GM19468 (cell line): ENCODE results near the gene MRPL41.
"Not testable (repeated sequence)": the region's sequence is repeated elsewhere in the genome, so short reads cannot be mapped to it uniquely, and the experiment has no call there.

Source experiments
- ATAC-seq: cut with Tn5 transposase; IDR thresholded peaks from one replicate; pipeline ENCODE4 v1.9.1; 2021; ENCODE audit warnings: mild to moderate bottlenecking, moderate library complexity, moderate number of reproducible peaks; ENCODE audit not compliant: unreplicated experiment; ENCODE audit errors: extremely low read depth

The MRPL41 gene

DNA sequence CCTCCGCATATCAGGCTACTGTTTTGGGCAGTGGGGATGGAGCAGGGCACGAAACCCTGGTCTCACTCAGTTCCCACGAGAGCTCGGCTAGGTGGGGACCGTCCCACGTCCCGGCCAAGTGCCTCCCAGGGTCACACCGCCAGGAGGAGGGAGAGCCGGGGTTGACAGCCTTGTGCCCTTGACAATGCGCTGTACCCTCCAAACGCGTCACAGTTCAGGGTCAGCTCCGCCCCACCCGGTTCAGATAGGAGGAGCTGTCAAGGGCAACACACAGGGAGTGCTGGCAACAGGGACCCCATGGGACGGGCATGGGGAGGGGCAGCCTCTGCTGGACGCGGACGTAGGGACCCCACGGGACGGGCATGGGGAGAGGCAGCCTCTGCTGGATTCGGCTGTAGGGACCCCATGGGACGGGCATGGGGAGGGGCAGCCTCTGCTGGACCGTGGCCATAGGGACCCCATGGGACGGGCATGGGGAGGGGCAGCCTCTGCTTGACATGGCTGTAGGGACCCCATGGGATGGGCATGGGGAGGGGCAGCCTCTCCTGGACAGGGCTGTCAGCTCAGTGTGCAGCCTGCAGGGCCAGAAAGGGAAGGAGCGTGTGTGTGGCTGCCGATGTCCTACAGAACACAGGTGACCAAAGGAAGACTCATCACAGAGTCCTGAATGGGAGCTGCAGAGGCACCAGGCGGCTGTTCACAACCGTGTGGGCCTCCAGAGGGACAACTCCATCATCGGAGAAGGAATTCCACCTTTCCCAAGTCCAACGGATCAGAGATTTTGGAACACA is 30.9 kb upstream of the MRPL41 start:
- ATAC-seq, result no peak

DNA sequence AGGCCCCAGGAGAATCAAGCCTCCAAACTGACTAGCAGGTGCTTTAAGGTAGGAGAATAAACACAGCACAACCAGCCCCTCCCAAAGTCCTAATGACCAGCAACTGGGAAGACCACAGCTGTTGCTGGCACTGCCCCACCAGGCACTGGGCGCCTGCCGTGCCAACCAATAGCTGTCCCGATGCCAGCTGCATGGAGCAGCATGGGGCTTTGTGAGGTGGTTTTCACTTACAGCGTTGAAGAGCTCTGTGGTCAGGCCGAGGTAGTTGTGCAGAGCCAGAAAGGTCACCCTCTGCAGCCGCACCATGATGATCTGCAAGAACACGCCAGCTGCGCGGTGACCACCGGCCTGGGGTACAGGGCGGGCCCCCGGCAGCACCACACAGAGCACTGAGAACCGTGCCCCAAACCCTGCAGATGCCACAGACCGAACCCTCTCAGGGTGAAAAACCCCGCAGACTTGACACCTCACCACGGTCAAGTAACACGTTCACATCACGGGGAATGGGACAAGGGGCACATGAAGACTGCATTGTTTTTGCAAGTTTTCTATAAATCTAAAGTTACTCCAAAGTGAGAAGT is 30.2 kb upstream of the MRPL41 start:
- ATAC-seq, result no peak

DNA sequence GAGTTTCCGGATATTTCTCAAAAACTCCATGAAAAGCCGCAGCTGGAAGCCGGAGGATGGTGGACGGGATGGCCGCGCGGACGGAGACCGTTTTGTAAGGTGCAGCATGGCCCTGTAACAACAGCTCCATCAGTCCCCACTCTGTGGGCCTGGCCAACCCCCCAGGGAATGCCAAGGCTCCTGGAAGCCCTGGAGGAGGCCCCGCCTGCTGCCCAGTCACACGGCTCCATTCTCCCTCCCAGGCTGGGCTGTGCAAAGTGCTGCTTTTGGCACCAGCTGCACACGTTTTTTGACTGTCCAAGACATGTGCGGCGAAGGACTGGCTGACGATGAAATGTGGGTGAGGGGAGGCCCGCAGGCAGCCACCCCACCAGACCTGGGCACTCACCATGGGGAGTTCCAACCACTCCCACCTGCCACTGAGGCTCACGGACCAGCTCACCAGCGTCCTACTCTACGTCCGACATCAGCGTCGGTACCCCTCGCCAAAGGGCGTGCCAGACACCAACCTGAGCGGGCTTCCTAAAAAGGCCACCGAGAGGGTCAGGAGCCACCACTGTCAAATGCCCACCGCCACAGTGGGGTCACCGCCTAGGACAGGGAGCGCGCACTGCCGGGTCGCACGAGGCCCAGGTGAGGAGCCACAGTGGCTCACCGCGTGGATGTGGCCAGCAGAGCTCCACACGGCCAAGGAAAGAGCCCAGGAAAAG is 28.8 kb upstream of the MRPL41 start:
- no peak for ATAC-seq

DNA sequence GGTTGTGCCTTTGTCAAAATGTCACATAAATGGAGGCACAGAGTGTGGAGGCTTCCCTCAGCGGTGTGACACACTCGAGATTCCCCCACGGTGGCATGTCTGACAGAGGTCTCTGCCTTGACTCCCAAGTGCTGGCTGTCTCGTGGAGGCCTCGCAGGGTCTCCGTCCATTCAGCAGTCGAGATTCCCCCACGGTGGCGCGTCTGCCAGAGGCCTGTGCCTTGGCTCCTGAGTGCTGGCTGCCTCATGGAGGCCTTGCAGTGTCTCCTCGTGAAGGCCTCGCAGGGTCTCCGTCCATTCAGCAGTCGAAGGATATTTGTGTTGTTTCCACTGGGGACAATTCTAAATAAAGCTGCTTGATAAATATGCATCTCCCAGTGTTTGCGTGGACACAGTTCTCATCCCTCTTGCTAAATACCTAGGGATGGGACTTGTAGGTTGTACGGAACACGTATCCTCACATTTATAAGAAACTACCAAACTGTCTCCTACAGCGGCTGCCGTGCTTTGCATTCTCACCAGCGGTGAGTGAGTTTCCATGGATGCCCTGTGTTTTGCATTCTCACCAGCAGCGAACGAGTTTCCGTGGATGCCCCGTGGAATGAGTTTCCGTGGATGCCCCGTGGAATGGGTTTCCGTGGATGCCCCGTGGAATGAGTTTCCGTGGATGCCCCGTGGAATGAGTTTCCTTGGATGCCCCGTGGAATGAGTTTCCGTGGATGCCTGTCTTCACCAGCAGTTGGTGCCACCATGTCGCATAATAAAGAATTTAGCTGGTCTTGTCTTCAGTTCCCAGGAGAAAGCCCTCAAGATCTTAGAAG is 27.3 kb upstream of the MRPL41 start:
- ATAC-seq, result no peak

DNA sequence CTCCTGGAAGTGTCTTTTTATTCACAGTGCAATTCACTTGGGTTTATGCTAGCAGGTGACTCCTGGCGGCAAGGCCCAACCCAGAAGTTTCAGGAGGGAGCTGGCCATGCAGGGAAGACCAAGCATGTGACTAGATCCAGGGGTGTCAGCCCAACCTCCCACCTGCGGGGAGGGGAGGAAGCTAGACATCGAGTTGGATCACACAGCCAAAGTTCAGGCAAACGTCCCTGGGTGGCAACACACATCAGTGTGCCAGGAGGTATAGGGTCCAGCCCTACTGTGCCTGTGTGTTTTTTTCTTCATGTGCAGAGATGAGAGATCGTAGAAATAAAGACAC is 26.7 kb upstream of the MRPL41 start:
- ATAC-seq, result no peak

DNA sequence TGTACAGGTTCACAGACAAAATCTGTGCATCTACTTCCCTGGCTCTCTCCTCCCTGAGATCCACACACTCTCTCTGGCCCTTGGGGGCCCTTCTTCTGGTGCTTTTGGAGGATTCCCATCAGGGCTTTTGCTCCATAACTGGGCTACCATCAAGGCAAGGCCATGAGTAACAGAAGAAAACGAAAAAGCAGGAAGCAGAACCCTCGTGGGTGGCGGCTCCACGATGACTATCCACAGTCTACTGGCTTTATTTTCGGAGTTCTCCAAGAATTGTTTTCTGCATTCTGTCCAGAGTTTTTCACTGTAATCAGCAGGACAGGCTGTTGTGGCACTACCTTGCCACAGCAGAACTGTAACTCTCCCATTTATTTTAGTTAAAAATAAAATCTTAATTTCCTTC is 21.3 kb upstream of the MRPL41 start:
- no peak for ATAC-seq

DNA sequence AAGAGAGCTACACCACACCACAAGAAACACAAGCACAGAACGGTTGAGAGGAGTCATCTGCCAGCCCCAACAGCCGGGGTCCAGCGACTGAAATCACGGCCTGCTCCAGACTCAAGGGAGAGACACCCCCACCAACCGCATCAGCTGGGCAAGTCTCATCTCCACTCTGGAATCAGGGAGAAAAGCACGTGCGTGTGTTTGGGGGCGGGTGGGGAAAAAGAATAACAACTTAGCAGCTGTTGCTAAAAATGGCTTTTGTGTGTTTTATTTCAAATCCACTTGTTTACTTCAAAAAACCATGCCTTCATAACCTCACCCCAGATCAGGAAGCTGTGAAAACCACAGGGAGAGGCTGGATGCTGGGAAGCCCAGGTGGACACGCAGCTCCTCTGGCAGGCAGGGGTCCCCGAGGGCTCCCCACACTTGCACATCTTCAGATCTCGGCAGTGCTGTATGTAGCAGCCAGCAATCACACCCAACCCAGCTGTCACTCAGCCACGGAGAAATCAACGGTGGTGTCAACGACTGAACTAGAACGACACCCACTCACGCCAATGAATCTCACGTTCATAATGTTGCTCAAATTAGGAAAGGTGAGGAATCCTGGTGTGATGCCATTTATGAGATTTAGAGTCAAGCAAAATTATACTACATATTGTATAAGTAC is 20.4 kb upstream of the MRPL41 start:
- no peak for ATAC-seq

DNA sequence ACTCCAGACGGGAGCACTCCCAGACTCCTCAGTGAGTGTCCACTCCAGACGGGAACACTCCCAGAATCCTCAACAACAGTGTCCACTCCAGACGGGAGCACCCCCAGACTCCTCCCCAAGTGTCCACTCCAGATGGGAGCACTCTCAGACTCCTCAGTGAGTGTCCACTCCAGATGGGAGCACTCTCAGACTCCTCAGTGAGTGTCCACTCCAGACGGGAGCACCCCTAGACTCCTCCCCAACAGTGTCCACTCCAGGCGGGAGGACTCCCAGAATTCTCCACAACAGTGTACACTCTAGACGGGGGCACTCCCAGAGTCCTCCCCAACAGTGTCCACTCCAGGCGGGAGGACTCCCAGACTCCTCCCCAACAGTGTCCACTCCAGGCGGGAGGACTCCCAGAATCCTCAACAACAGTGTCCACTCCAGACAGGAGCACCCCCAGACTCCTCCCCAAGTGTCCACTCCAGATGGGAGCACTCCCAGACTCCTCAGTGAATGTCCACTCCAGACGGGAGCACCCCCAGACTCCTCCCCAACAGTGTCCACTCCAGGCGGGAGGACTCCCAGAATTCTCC is 18.7 kb upstream of the MRPL41 start:
- ATAC-seq, result not testable (repeated sequence)

DNA sequence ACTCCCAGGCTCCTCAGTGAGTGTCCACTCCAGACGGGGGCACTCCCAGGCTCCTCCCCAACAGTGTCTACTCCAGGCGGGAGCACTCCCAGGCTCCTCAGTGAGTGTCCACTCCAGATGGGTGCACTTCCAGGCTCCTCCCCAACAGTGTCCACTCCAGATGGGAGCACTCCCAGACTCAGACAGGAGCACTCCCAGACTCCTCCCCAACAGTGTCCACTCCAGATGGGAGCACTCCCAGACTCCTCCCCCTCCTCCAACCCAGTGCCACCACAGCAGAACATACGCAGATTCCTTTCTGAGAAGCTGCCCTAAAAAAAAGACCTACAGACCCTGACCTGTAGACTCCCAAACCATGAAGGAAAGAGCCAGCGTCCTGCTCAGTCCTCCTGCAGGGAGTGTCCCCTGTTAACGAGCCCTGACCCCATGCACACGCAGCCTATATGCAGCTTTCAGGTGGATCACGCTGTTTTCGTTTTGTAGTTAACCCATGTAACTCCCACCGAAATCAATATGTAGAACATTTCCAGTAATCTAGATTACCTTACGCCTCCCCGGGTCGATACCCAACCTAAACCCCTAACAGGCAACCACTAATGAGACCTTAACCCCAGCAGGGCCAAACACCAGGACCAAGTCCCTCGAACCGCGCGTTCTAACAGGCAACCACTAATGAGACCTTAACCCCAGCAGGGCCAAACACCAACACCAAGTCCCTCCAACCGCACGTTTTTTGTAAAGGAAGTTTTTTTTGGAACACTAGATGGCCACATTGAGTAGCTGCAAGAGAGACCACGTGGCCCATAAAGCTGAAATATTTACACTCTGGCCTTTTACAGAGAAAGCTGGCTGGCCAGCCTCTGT is 17.2 kb upstream of the MRPL41 start:
- no peak for ATAC-seq

DNA sequence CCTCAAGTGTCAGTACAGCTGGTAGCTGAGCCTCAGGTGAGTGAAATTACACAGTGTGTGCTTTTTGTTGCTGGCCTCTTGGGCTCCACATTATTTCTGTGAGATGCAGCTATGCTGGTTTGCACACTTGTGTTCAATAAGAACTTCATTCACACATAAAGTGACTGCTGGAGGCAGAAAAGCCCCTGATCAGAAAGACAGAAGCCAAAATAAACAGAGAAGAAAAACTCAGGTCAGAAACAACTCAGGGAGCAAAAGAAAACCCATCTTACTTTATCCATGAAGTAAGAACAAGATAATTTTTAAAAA is 16.6 kb upstream of the MRPL41 start:
- no peak for ATAC-seq

DNA sequence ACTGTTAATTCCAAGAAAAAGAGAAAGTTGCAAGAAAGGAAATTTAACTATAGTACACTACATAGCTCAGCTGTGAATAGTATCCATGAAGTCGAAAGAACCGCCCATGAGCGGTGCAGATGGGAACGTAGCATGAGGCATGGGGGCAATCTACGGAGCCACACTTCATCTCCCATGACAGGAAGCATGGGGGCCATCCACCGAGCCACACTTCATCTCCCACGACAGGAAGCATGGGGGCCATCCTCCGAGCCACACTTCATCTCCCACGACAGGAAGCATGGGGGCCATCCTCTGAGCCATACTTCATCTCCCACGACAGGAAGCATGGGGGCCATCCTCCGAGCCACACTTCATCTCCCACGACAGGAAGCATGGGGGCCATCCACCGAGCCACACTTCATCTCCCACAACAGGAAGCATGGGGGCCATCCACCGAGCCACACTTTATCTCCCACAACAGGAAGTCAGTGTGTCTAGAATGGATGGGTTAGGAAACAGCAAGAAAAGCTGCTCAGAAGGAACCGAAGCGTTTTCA is 15.0 kb upstream of the MRPL41 start:
- not testable (repeated sequence) for ATAC-seq

DNA sequence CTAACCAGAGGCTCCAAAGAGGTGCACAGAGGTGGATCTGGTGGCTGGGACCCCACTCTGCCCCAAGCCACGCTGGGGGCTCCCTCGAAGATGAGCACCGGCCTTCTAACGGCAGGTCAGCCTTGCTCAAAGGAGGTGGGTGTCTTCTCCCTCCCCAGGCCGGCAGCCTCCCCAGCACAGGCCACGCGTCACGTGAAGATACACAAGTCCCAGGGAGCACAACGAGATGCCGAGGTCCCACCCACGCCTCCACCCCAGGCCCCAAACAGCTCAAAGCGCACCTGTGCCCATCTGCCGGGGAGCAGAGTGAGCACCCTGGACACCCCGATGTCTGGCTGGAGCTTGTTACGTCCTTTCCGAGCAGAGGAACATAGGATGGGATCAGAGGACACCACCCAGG is 13.6 kb upstream of the MRPL41 start:
- no peak for ATAC-seq

DNA sequence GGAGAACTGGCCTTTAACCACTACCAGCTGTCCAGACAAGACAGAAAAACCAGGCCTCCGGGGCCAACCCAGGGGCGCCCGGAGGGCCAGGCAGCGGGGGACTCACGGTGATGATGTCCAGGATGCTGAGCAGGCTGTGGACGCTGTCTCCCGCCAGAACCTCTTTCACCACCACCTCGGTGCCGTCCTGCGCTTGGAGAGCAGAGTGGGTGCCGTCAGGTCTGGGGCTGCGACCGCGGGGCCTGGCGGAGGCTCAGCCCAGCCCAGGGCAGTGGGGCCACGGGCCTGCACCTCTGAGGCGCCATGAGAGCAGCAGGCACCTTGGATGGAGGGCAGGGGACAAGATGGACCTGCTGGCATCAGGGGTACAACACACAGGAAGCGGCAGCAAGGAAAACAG is 11.1 kb upstream of the MRPL41 start:
- no peak for ATAC-seq

DNA sequence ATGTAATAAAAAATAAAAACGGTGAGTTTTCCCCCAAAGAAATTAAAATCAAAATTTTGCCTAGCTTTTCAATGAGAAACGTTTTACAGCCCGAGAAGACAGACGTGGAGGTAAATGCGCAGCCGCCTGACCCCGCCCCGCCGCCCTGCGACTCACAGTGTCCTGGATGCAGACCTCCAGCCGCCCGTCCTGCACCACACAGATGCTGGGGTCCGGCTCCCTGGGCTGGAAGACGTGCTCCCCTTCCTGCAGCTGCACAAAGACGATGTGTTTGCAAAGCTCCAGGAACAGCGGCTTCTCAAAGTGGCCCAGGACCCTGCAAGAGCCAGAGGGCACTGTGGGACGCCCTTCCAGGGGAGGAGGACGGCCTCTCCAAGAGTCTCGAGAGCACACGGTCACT is 9.2 kb upstream of the MRPL41 start:
- no peak for ATAC-seq

DNA sequence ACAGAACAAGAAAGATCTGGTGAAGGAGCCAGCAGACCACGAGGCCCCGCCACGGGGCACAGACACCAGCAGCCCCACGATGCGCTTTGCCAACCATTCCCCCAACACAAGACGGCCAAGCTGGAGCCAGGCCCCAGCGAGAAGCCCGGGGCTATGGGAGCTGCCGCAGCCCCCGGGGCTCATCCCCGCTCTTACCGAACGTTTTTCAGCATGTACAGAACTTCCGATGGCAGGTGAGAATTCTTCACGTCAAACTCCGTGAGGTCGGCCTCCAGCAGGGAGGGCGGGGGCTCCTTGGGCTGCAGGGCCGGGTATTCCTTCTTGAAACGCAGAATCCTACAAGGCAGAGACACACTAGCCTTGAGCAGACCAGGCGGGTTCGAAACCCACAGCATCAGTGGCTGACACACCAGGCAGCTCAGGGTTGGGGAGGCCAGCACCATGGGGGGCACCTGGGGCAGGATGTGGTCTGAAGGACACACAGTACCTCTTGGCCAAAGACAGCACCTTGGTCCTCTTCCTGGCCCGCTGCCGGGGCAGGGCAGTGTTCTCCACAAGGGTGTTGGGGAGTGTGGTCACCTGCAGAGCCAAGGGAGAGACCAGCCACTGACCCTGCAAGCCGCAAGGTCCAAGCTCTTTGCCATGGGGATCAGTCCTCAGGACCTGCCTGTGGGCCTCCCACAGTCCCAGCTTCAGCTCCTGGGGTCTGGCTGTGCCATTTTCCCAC is 8.3 kb upstream of the MRPL41 start:
- ATAC-seq, result no peak

DNA sequence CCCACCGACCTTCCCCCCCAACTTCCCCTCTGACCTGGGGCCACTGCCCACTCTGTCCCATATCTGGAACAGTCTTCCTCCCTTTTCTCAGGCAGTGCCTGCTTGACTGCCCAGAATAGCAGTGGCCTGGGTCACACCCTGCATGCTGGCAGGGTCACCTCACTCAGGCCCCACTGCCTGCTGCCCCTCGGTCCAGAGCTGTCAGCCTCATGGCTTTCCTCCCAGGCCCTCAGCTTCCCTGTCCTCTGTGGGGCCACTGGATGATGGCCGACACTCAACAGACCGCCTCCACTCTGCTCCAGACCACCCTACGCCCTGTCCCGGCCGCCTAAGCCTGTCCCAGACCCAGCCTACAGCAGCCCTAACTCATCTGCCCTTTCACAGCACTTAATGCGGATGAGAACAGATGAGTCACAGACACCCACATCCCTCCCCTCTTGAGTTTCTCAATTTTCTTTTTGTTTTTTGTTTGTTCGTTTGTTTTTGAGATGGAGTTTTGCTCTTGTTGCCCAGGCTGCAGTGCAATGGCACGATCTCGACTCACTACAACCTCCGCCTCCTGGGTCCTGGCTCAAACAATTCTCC is 7.4 kb upstream of the MRPL41 start:
- ATAC-seq, result no peak

DNA sequence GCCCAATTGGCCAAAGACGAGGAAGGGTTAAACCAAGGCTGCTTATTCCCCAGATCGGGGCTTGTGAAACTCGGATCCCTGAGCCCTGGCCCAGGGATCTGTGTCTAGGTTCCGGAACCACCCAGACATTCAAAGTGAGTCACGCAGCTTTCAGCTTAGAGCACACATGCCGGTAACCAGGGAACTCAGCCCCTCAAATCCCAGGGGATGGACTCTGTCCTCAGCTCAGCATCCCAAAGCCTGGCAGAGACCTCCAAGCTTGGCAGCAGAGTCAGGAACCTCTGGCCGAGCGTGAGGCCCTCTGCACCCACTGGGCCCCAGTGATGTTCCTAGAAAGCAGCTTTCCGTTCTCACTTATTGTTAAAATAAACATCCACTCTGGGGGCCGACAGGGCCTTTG is 6.6 kb upstream of the MRPL41 start:
- ATAC-seq, result no peak
